Liver (tissue), 9 donors: ENCODE results near the gene AEBP1. TPM values are rescaled to one million over a fixed set of nuclear protein-coding genes. Genes with fewer than 3 reads are reported as not detected.

Experiments
- DNase-seq: peaks from one replicate; pipeline ENCODE4 v3.0.0-alpha.2; 2017; ENCODE audit warnings: low spot score
- H3K27ac ChIP-seq, 2 donors: one replicate each; pipeline ENCODE4 v1.7.0; 2013; ENCODE audit warnings: inconsistent platforms in 2 of 2, low read length in 2 of 2, control low read depth in 1 of 2, low read depth in 1 of 2, mild to moderate bottlenecking in 1 of 2
- H3K27me3 ChIP-seq, 4 donors: one replicate each; pipeline versions ENCODE4 v1.6.1 to v1.7.0; 2013; ENCODE audit warnings: low read length in 3 of 4, inconsistent platforms in 1 of 4, mild to moderate bottlenecking in 1 of 4, moderate library complexity in 1 of 4; ENCODE audit not compliant: control insufficient read depth in 4 of 4, insufficient read depth in 4 of 4
- H3K36me3 ChIP-seq, 4 donors: one replicate each; pipeline versions ENCODE4 v1.6.1 to v1.7.0; 2013; ENCODE audit warnings: low read length in 3 of 4, mild to moderate bottlenecking in 3 of 4, low read depth in 1 of 4, moderate library complexity in 1 of 4; ENCODE audit not compliant: control insufficient read depth in 4 of 4, insufficient read depth in 3 of 4
- H3K4me1 ChIP-seq, 4 donors: one replicate each; pipeline versions ENCODE4 v1.6.1 to v1.7.0; 2013; ENCODE audit warnings: low read length in 3 of 4, mild to moderate bottlenecking in 3 of 4, moderate library complexity in 1 of 4; ENCODE audit not compliant: control insufficient read depth in 4 of 4, insufficient read depth in 4 of 4
- H3K4me3 ChIP-seq, 3 donors: one replicate each; pipeline versions ENCODE4 v1.6.1 to v1.7.0; 2013; ENCODE audit warnings: low read length in 3 of 3, control low read depth in 1 of 3, low read depth in 1 of 3, mild to moderate bottlenecking in 1 of 3
- H3K9ac ChIP-seq, 2 donors: one replicate each; pipeline ENCODE4 v1.7.0; 2013; ENCODE audit warnings: low read length in 2 of 2, mild to moderate bottlenecking in 2 of 2, moderate library complexity in 2 of 2, control low read depth in 1 of 2, low read depth in 1 of 2
- H3K9me3 ChIP-seq, 4 donors: one replicate each; pipeline versions ENCODE4 v1.6.1 to v1.7.0; 2013; ENCODE audit warnings: low read length in 3 of 4; ENCODE audit not compliant: control insufficient read depth in 4 of 4
- ATF3 ChIP-seq: IDR thresholded peaks from 2 replicates; pipeline ENCODE4 v1.6.1; 2016; ENCODE audit warnings: antibody characterized with exemption
- CTCF ChIP-seq: fragments of 150-350 bp; IDR thresholded peaks from 2 replicates; pipeline ENCODE4 v1.5.1; 2017; ENCODE audit warnings: improper control_type of control experiment, low read depth, low read length; ENCODE audit not compliant: missing input control
- EGR1 ChIP-seq, 2 donors: IDR thresholded peaks; 2 replicates each; pipeline ENCODE4 v1.6.1; 2016 to 2018; ENCODE audit warnings: antibody characterized with exemption in 2 of 2, low read depth in 2 of 2
- FOXA1 ChIP-seq: IDR thresholded peaks from 2 replicates; pipeline ENCODE4 v1.6.1; 2016; ENCODE audit warnings: antibody characterized with exemption
- FOXA2 ChIP-seq: IDR thresholded peaks from 2 replicates; pipeline ENCODE4 v1.6.1; 2016; ENCODE audit warnings: antibody characterized with exemption
- GABPA ChIP-seq, 2 donors: IDR thresholded peaks in 1 of 2; conservative IDR thresholded peaks in 1 of 2; 2 replicates each; pipeline ENCODE4 v1.6.1; 2016; ENCODE audit warnings: antibody characterized with exemption in 2 of 2, mild to moderate bottlenecking in 1 of 2, moderate library complexity in 1 of 2
- HNF4G ChIP-seq: IDR thresholded peaks from 2 replicates; pipeline ENCODE4 v1.6.1; 2016; ENCODE audit warnings: antibody characterized with exemption
- JUND ChIP-seq, 2 donors: IDR thresholded peaks; 2 replicates each; pipeline ENCODE4 v1.6.1; 2016; ENCODE audit warnings: antibody characterized with exemption in 2 of 2
- MAX ChIP-seq: IDR thresholded peaks from 2 replicates; pipeline ENCODE4 v1.6.1; 2016; ENCODE audit warnings: antibody characterized with exemption
- REST ChIP-seq: IDR thresholded peaks from 2 replicates; pipeline ENCODE4 v1.6.1; 2016; ENCODE audit warnings: antibody characterized with exemption, mild to moderate bottlenecking
- RXRA ChIP-seq, 2 donors: IDR thresholded peaks; 2 replicates each; pipeline ENCODE4 v1.6.1; 2017 to 2018; ENCODE audit warnings: antibody characterized with exemption in 2 of 2, mild to moderate bottlenecking in 1 of 2
- SP1 ChIP-seq: IDR thresholded peaks from 2 replicates; pipeline ENCODE4 v1.6.1; 2018; ENCODE audit warnings: antibody characterized with exemption, mild to moderate bottlenecking
- TAF1 ChIP-seq: conservative IDR thresholded peaks from 2 replicates; pipeline ENCODE4 v1.6.1; 2016; ENCODE audit warnings: antibody characterized with exemption, mild to moderate bottlenecking
- YY1 ChIP-seq: IDR thresholded peaks from 2 replicates; pipeline ENCODE4 v1.6.1; 2016; ENCODE audit warnings: antibody characterized with exemption, mild to moderate bottlenecking
- ZBTB33 ChIP-seq: IDR thresholded peaks from 2 replicates; pipeline ENCODE4 v1.6.1; 2016; ENCODE audit warnings: antibody characterized with exemption
- WGBS: extraction: QIAGEN DNeasy Blood & Tissue Kit; methylation state at CpG from one replicate; pipeline ENCODE4 v1.1.7; 2013; 5-methylcytosine and 5-hydroxymethylcytosine counted together
- polyA plus RNA-seq, 2 donors: library from polyadenylated mRNA; stranded (reverse) in 1 of 2; unstranded in 1 of 2; fragments of 200-250 nt in 1 of 2; fragments of >200 nt in 1 of 2; fragmentation: Nextera tagmentation in 1 of 2; extraction: Ambion mirVana in 1 of 2; gene quantifications; one replicate each; pipeline versions ENCODE4 v1.2.1 to v1.2.3, GENCODE V29; 2013 to 2015
- total RNA-seq, 2 donors: library from RNA; depleted of rRNA; stranded (reverse); fragments of >200 nt; gene quantifications; one replicate each; pipeline ENCODE4 v1.2.3, GENCODE V29; 2014
- donor health status: healthy.
- donor health status: healthy.
- donor health status: healthy.
- donor health status: healthy.
- donor health status: healthy.

The AEBP1 gene
- total and polyA plus RNA-seq, 4 donors: 3.4 to 13.3 (median 7.7) TPM

- no peaks in the 10 kb centered on the region for H3K27me3 ChIP-seq
- no peak for TF ChIP-seq RXRA (IDR thresholded peaks at IDR 0.05)
- no peak for TF ChIP-seq CTCF
- TF ChIP-seq JUND (IDR thresholded peaks at IDR 0.05): no peak
- no peak for TF ChIP-seq FOXA1
- no peak for TF ChIP-seq EGR1 (IDR thresholded peaks at IDR 0.05; ENCODE audit: low read depth in 2 of 2)
- TF ChIP-seq YY1: no peak
- no peak for TF ChIP-seq HNF4G
- no peak for TF ChIP-seq REST
- TF ChIP-seq MAX: no peak
- no peak overlapping the region for H3K9ac ChIP-seq
- WGBS: 75% methylated on average over 34 of the region's 34 CpGs
- no peaks in the 10 kb centered on the region for H3K9me3 ChIP-seq
- H3K27ac ChIP-seq: no peak overlapping the region
- no peak overlapping the region for H3K4me3 ChIP-seq
- DNase-seq: no peak
- H3K4me1 ChIP-seq: peaks cover 0 to 4% (median 2%) of the 10 kb centered on the region in 4 donors
- H3K36me3 ChIP-seq: peaks cover 6 to 34% (median 17%) of the 10 kb centered on the region in 4 donors
Measured at GRCh38 chr7:44112997-44113763, 9.0 kb downstream of the AEBP1 start.

- Histone ChIP-seq H3K9ac (no peak overlapping the region), H3K4me1 (peaks cover 0 to 4% (median 2%) of the 10 kb centered on the region in 4 donors), H3K9me3 (no peaks in the 10 kb centered on the region), H3K4me3 (no peak overlapping the region), H3K36me3 (peaks cover 6 to 35% (median 18%) of the 10 kb centered on the region in 4 donors), H3K27me3 (no peaks in the 10 kb centered on the region), H3K27ac (no peak overlapping the region)
- 90% methylated on average over 24 of the region's 24 CpGs for WGBS
- no peak for DNase-seq
- TF ChIP-seq EGR1 (IDR thresholded peaks at IDR 0.05; ENCODE audit: low read depth in 2 of 2) (no peak), FOXA2 (no peak), ZBTB33 (no peak), GABPA (IDR thresholded peaks at IDR 0.05 in 1 of 2, conservative IDR thresholded peaks at IDR 0.05 in 1 of 2) (no peak), FOXA1 (no peak), JUND (IDR thresholded peaks at IDR 0.05) (no peak), TAF1 (no peak), SP1 (no peak), REST (no peak), YY1 (no peak), CTCF (no peak), ATF3 (no peak)
Measured at GRCh38 chr7:44113764-44114354, 9.7 kb downstream of the AEBP1 start.
